ELR (cell line): ENCODE results near the gene VWA5B1.

ENCODE experiments used
- DNase-seq: peaks from one replicate; pipeline ENCODE4 v3.0.0-alpha.2; 2015; ENCODE audit warnings: low read depth

VWA5B1 gene

DNA sequence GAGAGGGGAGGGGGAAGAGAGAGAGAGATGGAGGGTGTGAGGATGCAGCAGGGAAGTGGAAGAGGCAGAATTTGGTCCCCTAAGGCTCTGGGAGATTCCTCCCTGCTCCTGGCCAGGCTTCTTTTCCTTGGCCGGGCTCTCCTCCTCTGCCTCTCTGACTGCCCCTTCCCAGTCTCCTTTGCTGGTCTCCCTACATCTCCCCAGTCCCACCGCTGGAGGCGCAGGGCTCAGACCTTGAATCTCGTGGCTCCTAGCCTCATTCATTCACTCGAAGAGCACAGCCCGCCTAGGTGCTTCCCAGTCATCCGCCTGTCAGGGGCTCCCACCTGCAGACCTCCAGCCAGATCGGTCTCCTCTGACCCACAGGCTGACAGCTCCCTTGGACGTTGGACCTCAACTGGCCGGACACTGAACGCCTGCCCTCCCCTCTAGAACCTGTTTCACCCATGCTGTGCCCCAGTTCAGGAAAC is 76.5 kb downstream of the VWA5B1 start:
- peak; percentile 68 for DNase-seq

DNA sequence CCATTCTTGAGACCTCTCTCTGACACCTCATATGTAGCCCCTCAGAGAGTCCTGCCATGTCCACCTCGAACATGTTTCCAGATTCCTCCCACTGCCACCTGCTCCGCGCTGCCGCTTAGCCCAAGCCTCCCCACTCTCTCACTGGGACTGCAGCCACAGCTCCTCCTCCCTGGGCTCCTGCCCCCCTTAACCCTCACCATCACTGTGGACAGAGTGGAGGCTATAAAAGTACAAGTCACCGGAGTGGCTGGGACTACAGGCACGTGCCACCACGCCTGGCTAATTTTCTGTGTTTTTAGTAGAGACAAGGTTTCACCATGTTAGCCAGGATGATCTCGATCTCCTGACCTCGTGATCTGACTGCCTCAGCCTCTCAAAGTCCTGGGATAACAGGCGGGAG is 77.0 kb downstream of the VWA5B1 start:
- DNase-seq = no peak

DNA sequence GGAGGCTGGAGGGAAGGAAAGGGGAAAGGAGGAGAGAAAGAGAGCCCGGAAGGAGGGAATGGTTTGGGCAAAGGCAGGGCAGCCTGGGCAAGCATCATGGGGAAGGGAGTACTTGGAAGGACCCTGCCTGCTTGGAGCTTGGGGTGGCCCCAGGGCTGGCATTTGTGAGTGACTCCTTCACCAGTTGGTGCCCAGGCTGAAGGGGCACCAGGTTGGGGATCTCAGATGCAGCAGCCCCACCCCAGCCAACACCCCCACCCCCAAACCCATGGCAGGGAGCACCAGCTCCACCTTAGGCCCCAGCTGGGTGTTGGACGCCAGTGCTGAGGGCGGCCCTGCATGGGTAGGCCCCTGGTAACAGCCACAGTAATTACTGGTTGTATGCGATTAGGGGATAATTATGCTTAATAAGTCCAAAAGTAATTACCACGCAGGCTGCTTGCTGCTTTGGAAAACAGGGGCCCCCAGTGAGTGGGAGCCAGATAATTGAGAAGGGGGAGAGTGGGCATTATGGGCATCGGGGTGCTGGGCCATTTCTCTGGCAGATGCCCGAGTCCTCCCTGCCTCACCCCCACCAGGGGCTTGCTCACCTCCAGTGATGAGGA is 78.3 kb downstream of the VWA5B1 start:
- DNase-seq = no peak

- DNase-seq = no peak
Measured at GRCh38 chr1:20370698-20371097, 80.0 kb downstream of the VWA5B1 start.

GRCh38 chr1:20371411-20371810 is 80.7 kb downstream of the VWA5B1 start:
- peak; percentile 19 for DNase-seq

GRCh38 chr1:20371883-20372282 is 81.2 kb downstream of the VWA5B1 start:
- DNase-seq = no peak

DNA sequence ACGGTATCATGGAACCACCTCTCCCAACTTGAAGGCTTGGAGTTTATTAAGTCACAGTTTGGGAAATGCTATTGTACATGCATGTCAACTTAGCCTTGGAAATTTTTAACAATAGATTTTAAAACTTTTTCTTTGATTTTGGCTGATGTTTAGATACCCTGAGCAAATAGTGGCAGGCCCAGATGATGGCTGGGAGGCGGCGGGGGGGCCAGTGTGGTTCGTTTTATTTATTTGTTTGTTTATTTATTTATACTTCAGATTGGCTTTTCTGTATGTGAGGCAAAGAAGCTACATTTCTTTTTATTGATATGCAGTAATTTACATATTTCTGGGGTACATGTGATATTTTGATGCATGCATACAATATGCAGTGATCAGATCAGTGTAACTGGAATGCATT is 82.0 kb downstream of the VWA5B1 start:
- no peak for DNase-seq

DNA sequence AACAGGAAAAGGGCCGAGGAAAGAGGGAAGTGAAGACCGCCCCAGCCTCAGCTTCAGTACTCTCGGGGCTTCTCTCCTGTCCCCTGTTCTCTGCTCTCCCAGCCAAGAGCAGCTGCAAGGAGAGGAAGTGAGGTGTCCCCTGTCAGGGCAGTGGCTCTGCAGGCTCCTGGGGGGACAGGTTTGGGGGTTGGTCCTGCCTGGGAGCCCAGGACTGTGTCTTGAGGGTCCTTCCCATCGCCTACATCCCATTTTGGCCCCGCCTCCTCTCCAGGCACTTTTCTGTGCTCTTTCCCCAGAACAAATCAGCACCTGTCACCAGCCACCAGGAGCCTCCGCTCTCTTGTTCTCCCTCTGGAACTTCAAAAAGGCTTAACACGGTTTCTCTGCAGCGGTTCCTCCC is 82.6 kb downstream of the VWA5B1 start:
- no peak for DNase-seq

DNA sequence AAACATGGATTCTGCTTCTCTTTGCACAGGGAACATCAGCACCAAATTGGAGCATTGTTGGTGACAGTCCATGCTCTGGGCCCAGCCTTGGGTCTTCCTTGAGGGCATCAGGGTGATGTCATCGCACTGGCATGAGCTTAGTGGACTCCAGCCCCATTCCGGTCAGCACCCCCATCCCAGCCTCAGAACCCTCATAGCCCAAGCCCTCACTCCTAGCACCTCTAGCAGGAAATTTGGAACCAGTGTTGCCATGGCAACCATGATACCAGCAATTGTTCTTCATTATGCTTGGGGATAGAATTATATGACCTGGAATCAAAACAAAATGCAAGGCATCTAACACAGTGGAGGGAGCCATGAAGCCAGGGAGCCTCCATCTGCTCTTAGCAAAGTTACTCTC is 83.1 kb downstream of the VWA5B1 start:
- peak; percentile 47 for DNase-seq

- peak; percentile 65 for DNase-seq
Measured at GRCh38 chr1:20375563-20375962, 84.9 kb downstream of the VWA5B1 start.

DNA sequence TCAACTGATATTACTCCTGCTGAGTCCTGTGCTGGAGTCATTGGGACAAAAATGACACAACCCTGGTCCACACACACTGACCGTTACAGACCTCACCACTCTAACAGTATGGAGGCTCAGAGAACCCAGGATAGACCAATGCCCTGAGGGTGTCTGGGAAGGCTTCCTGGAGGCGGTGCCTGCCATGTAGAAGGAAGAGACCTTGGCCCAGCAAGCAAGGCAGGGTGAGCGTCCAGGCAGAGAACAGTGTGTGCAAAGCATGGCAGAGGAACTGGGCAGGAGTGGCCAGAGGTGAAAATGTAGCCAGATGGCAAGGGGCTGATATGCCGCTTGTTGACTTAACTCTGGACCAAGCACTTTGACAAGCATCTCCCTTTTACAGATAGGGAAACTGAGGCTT is 85.5 kb downstream of the VWA5B1 start:
- DNase-seq = no peak

DNA sequence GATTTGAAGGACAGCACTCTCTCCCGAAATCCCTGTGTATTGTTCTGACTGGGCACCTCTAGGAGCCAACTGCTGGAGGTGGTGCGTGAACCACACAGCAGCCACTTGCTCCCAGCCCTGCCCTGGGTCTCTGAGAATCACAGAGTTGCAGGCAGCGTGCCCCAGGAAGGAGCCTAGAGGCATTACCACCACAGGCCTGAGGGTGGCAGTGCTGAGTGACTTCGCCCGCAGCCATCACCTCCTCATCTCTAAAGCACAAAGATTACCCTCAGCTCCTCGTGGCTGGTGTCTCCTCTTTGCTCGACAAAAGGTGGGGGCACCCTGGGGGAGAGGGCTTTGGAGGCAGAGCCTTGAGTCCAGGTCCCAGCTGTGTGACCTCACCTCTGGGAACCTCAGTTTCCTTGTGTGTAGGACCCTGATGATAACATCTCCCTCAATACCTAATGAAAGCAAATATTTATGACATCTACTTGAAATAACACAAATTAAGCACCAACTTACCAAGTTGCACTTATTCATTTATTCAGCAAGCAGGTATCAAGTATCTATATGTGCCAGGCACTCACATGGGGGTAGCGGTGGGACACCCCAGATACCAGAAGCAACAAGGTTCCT is 86.3 kb downstream of the VWA5B1 start:
- peak; percentile 56 for DNase-seq

GRCh38 chr1:20377516-20378270 is 87.0 kb downstream of the VWA5B1 start:
- no peak for DNase-seq

- no peak for DNase-seq
Measured at GRCh38 chr1:20379075-20379474, 88.4 kb downstream of the VWA5B1 start.

DNA sequence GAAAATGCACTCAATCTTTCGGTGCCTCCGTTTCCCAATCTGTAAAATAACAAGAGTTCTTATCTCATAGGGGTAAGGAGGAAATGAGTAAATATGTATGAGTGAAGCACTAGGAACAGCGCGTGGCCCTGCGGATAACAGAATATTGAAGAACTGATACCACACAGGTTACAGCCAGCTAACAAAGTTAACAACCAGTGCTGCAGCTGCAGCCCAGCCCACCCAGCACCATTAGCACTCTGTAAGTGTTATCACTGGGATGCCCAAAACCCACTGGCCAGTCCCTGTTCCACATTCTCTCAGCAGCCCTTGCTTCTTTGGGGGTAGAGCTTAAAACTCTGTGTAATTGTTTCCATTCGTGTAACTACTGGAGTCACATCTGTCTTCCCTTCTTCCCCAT is 89.5 kb downstream of the VWA5B1 start:
- DNase-seq = no peak

DNA sequence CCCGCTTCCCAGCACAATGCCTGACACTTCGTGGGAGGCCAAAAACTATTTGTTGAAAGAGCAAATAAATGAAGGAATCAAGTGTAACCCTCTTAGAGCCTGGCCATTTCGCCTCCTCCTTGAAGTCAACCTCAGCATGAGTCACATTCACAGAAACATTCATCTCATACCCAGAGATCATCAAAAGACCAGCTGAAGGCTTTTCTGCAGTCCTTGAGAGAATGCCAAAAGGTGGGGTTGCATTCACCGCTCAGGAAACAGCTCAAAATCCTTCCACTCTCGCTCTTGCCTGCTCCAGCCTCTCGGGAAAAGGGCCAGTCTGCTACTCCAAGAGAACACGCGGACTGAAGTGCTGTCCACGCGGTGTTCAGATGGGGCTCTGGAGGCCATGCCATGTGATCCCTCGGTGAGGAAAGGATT is 90.0 kb downstream of the VWA5B1 start:
- DNase-seq = peak; percentile 72

DNA sequence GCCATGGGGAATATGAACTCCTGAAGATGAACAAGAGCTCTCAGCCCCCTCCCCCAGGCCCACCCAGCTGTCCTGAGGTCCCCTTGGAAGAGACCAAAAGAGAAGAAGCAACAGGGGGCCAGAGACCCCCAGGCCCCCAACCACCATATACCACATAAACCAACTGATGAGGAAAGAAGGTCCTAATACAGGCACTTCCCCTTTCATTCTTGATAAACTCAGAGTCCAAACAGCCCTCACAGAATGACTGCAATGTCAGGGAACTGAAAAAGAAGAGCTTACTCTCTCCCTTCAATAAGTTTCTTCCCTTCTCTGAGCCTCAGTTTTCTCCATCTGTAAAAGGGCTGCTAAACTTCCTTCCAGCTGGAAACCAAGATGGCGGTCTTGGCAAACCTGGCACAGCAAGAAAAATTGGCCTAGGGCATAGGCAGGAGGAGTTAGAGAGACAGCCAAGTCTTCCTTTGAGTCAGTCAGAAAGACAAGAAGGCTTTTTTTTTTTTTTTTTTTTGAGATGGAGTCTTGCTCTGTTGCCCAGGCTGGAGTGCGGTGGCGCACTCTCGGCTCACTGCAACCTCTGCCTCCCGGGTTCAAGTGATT is 90.5 kb downstream of the VWA5B1 start:
- DNase-seq = no peak

DNA sequence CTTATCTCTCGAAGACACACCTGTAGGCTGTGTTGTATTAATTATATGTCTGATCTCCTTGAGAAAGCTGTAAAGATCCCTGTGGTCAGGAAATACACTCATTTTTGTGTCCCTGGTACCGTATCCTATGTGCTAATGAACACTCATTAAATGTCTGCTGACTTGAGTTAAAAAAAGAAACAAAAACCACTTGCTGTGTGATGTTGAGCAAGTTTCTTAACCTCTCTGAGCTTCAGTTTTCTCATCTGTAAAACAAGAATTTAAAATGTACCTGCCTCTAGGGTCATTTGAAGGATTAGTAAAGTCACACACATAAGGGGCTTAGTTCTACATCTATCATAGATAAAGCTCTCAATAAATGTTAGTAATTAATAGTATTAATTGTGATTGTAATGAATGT is 91.3 kb downstream of the VWA5B1 start:
- DNase-seq = no peak

DNA sequence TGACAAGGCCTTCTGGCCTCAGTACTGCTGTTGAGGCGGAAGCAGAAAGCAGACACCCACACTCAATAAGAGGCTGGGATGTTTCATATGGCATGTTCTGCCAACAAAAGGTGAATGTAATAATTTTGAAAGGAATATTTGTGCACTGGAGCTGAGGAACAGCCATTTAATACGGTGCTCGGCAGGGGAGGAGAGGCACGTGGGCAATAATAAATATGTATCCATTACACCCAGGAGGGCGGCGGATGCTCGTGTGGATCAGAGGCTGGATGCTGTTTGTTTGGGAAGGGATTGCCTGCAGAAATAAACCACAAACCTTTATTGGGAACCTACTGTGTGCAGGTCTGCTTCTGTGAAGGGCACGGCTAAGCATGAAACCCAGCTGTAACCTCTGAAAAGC is 92.0 kb downstream of the VWA5B1 start:
- no peak for DNase-seq

- no peak for DNase-seq
Measured at GRCh38 chr1:20383631-20384030, 93.0 kb downstream of the VWA5B1 start.

DNA sequence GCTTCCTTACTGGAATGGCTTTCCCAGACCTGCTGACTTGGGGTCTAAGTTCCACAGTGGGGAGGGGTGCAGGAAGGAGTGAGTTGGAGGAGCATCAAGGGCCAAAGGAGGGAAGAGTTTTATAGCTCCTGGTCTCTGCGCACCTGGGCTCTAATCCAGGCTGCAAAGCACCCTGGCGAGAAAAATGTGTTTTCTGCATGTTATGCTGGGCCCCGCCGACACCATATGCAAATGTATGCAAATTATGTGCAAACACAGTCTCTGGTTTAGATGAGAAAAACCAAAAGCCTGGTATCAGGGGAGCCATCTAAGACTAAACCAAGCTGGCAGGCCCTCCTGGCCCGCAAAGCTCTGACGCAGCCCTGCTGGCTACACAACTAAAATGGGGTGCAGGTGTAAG is 95.0 kb downstream of the VWA5B1 start:
- no peak for DNase-seq

GRCh38 chr1:20386323-20387081 is 95.8 kb downstream of the VWA5B1 start:
- DNase-seq = no peak
